GM23338 (cell line): ENCODE results near the gene CAMTA1.

Source experiments
- CREB1 ChIP-seq: fragments of 250-450 bp; sonication (Bioruptor Pico); IDR thresholded peaks from 2 replicates; pipeline ENCODE4 v1.5.0; 2020; ENCODE audit warnings: low read depth, mild to moderate bottlenecking, moderate library complexity
- CTCF ChIP-seq, 2 experiments: fragments of 200-600 bp in 1 of 2; sonication (generic) in 1 of 2; conservative IDR thresholded peaks; 2 replicates each; pipeline versions ENCODE4 v1.5.1 to v1.6.1; 2016 to 2017; ENCODE audit warnings: antibody characterized with exemption in 2 of 2, low read depth in 2 of 2, mild to moderate bottlenecking in 2 of 2, moderate library complexity in 1 of 2
- EZH2 ChIP-seq: fragments of 200-600 bp; sonication (generic); IDR thresholded peaks from one replicate; pipeline ENCODE4 v1.8.0; 2017; ENCODE audit warnings: antibody characterized with exemption, mild to moderate bottlenecking, low read depth; ENCODE audit not compliant: unreplicated experiment
- EZH2phosphoT487 ChIP-seq: fragments of 200-600 bp; sonication (generic); IDR thresholded peaks from one replicate; pipeline ENCODE4 v1.8.1; 2018; ENCODE audit warnings: antibody characterized with exemption; ENCODE audit not compliant: unreplicated experiment

GRCh38 chr1:7255303-7256058 is 470.2 kb downstream of the CAMTA1 start:
- no peak for TF ChIP-seq CTCF (conservative IDR thresholded peaks at IDR 0.05; ENCODE audit: low read depth in 2 of 2)
- TF ChIP-seq EZH2, result no peak
- TF ChIP-seq CREB1 (CRISPR knock-in tag), result no peak
- no peak for TF ChIP-seq EZH2phosphoT487
